ENCODE results near the gene RNF180. TPM values are rescaled to one million over a fixed set of nuclear protein-coding genes. Genes with fewer than 3 reads are reported as not detected.

Gene RNF180
- total RNA-seq, 4 donors from 2014 or later = 18.8 to 45.4 (median 30.9) TPM

DNA sequence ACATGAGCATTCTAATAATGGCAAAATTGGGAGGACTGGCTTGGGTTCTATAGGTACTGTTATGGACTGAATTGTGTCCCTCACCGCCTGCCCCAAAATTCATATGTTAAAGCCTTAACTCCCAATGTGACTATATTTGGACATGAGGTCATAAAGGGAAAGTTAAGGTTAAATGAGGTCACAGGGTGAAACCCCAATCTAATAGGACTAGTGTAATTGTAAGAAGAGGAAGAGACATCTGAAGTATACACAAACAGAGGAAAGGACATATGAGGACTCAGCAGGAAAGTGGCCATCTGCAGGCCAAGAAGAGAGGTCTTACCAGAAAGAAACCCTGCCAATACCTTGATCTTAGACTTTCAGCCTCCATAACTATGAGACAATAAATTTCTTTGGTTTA lies 23.1 kb downstream of the RNF180 start:
- no peaks in the 10 kb centered on the region for H3K27me3 ChIP-seq
- no peak overlapping the region for H3K27ac ChIP-seq
- H3K36me3 ChIP-seq = no peaks in the 10 kb centered on the region
- H3K9me3 ChIP-seq = no peaks in the 10 kb centered on the region
- DNase-seq = no peak
- TF ChIP-seq POLR2A (IDR thresholded peaks at IDR 0.05) (no peak), CTCF (IDR thresholded peaks at IDR 0.05) (no peak)
- no peak overlapping the region for H3K4me3 ChIP-seq
- H3K4me1 ChIP-seq = no peaks in the 10 kb centered on the region
- intact Hi-C loops (cut with DNase I; ENCODE audit: low total_unique reads) = no loop called here

GRCh38 chr5:64190562-64191306 lies 25.1 kb downstream of the RNF180 start:
- H3K27me3 ChIP-seq = no peaks in the 10 kb centered on the region
- H3K36me3 ChIP-seq = no peaks in the 10 kb centered on the region
- H3K9me3 ChIP-seq = no peaks in the 10 kb centered on the region
- no peak overlapping the region for H3K27ac ChIP-seq
- no peak for DNase-seq
- TF ChIP-seq POLR2A (IDR thresholded peaks at IDR 0.05) = no peak
- TF ChIP-seq CTCF (IDR thresholded peaks at IDR 0.05) = no peak
- no peak overlapping the region for H3K4me3 ChIP-seq
- intact Hi-C loops (cut with DNase I; ENCODE audit: low total_unique reads) = no loop called here
- H3K4me1 ChIP-seq = no peaks in the 10 kb centered on the region

- DNase-seq = no peak
- Histone ChIP-seq H3K27me3 (no peaks in the 10 kb centered on the region), H3K9me3 (no peaks in the 10 kb centered on the region), H3K4me1 (no peaks in the 10 kb centered on the region), H3K4me3 (no peak overlapping the region), H3K36me3 (no peaks in the 10 kb centered on the region), H3K27ac (no peak overlapping the region)
- intact Hi-C loops (cut with DNase I; ENCODE audit: low total_unique reads) = no loop called here
- TF ChIP-seq POLR2A (IDR thresholded peaks at IDR 0.05) = no peak
- TF ChIP-seq CTCF (IDR thresholded peaks at IDR 0.05) = no peak
These were observed 30.3 kb downstream of the RNF180 start for GRCh38 chr5:64195981-64196380.

GRCh38 chr5:64199425-64199824 lies 33.8 kb downstream of the RNF180 start:
- DNase-seq = no peak
- Histone ChIP-seq H3K36me3 (no peaks in the 10 kb centered on the region), H3K27ac (no peak overlapping the region), H3K4me1 (no peaks in the 10 kb centered on the region), H3K4me3 (no peak overlapping the region), H3K27me3 (no peaks in the 10 kb centered on the region), H3K9me3 (no peaks in the 10 kb centered on the region)
- TF ChIP-seq CTCF (IDR thresholded peaks at IDR 0.05) (no peak), POLR2A (IDR thresholded peaks at IDR 0.05) (no peak)
- intact Hi-C loops (cut with DNase I; ENCODE audit: low total_unique reads) = no loop called here

- intact Hi-C loops (cut with DNase I; ENCODE audit: low total_unique reads) = no loop called here
- Histone ChIP-seq H3K4me1 (no peaks in the 10 kb centered on the region), H3K4me3 (no peak overlapping the region), H3K27ac (no peak overlapping the region), H3K9me3 (no peaks in the 10 kb centered on the region), H3K27me3 (no peaks in the 10 kb centered on the region), H3K36me3 (no peaks in the 10 kb centered on the region)
- no peak for DNase-seq
- TF ChIP-seq POLR2A (IDR thresholded peaks at IDR 0.05) (no peak), CTCF (IDR thresholded peaks at IDR 0.05) (no peak)
These were observed 36.4 kb downstream of the RNF180 start for GRCh38 chr5:64201996-64202395.
